HepG2 (cell line): Measurements from ENCODE around the gene FAM13B. TPM values are rescaled to one million over a fixed set of nuclear protein-coding genes. Genes with fewer than 3 reads are reported as not detected.
A peak's percentile ranks its signal among the peaks of the same experiment; 100 is the strongest.

Source experiments
- AHDC1 ChIP-seq: sonication (generic); formaldehyde crosslinking; IDR thresholded peaks from 2 replicates; pipeline ENCODE4 v1.5.1; 2020; ENCODE audit warnings: mild to moderate bottlenecking, missing genetic modification reagents, borderline replicate concordance
- CAMTA2 ChIP-seq: sonication (generic); formaldehyde crosslinking; IDR thresholded peaks from 2 replicates; pipeline ENCODE4 v1.4.0; 2020; ENCODE audit warnings: mild to moderate bottlenecking, missing genetic modification reagents, borderline replicate concordance
- FOXK2 ChIP-seq: fragments of 450-650 bp; IDR thresholded peaks from 2 replicates; pipeline ENCODE4 v1.6.1; 2016
- GABPA ChIP-seq, 2 experiments: IDR thresholded peaks; 2 replicates each; pipeline ENCODE4 v1.6.1; 2011 to 2016; ENCODE audit warnings: low read depth in 2 of 2, low read length in 1 of 2, missing biosample characterization in 1 of 2, missing genetic modification characterization in 1 of 2
- GFI1 ChIP-seq: sonication (generic); formaldehyde crosslinking; IDR thresholded peaks from 2 replicates; pipeline ENCODE4 v1.5.0; 2020; ENCODE audit warnings: missing genetic modification reagents, mild to moderate bottlenecking, borderline replicate concordance
- GMEB1 ChIP-seq: sonication (generic); formaldehyde crosslinking; IDR thresholded peaks from 2 replicates; pipeline ENCODE4 v1.5.1; 2020; ENCODE audit warnings: missing genetic modification reagents, mild to moderate bottlenecking, borderline replicate concordance
- MAFF ChIP-seq: IDR thresholded peaks from 2 replicates; pipeline ENCODE4 v1.6.1; 2011; ENCODE audit warnings: low read depth, low read length, improper control_type of control experiment
- PAXIP1 ChIP-seq: sonication (generic); formaldehyde crosslinking; conservative IDR thresholded peaks from 2 replicates; pipeline ENCODE4 v1.4.0; 2020; ENCODE audit warnings: mild to moderate bottlenecking, missing genetic modification reagents, moderate library complexity
- ZNF589 ChIP-seq: sonication (generic); formaldehyde crosslinking; conservative IDR thresholded peaks from 2 replicates; pipeline ENCODE4 v1.8.0; 2022; ENCODE audit warnings: mild to moderate bottlenecking, moderate library complexity, missing genetic modification reagents
- ZNF879 ChIP-seq: sonication (generic); formaldehyde crosslinking; IDR thresholded peaks from 2 replicates; pipeline ENCODE4 v1.8.1; 2023; ENCODE audit warnings: missing genetic modification reagents
- polyA plus RNA-seq, 8 experiments: library from polyadenylated mRNA; depleted of rRNA in 3 of 8; stranded (reverse) in 7 of 8; unstranded in 1 of 8; fragments of >200 nt; fragmentation: Illumina TruSeq in 4 of 8; extraction: Trizol in 4 of 8; gene quantifications; 2 replicates each; pipeline versions ENCODE4 v1.2.1 to v1.2.3, GENCODE V29; 2011 to 2016; ENCODE audit warnings: low read depth in 4 of 8, missing spikeins in 1 of 8, mixed read lengths in 1 of 8; ENCODE audit not compliant: insufficient read depth in 1 of 8
- total RNA-seq, 5 experiments: library from RNA; depleted of rRNA; stranded (reverse); fragments of >200 nt; fragmentation: Illumina TruSeq; extraction: Trizol; gene quantifications; 2 replicates each; pipeline ENCODE4 v1.2.3, GENCODE V29; 2016; ENCODE audit warnings: low read depth in 1 of 5
- TF ChIP-seq, protein P1 (sequence below): sonication (generic); formaldehyde crosslinking; IDR thresholded peaks from 2 replicates; pipeline ENCODE4 v1.9.0; 2022; ENCODE audit warnings: low read depth, missing genetic modification reagents
- TF ChIP-seq, protein P2 (sequence below): IDR thresholded peaks from 2 replicates; pipeline ENCODE4 v1.4.0; 2020; ENCODE audit warnings: mild to moderate bottlenecking, missing genetic modification reagents

FAM13B gene
- total and polyA plus RNA-seq, 2 of the 13 experiments (the other 11 are each of a cell fraction or from before 2014, with no cell fraction given) = 6.9 to 11.5 TPM

GRCh38 chr5:137890845-137891244, 142.0 kb downstream of the FAM13B start (continued):
- TF ChIP-seq AHDC1 (peak; percentile 24; the same call in 1 of the 2 replicates), FOXK2 (no peak), ZNF589 (no peak), ZNF879 (CRISPR knock-in tag) (no peak), MAFF (peak; percentile 61), GFI1 (CRISPR knock-in tag) (peak; percentile 92), GABPA (IDR thresholded peaks at IDR 0.05; ENCODE audit: low read depth, low read length) (no peak), GABPA (CRISPR knock-in tag; IDR thresholded peaks at IDR 0.05; ENCODE audit: low read depth) (no peak), GMEB1 (CRISPR knock-in tag) (no peak), CAMTA2 (no peak), PAXIP1 (CRISPR knock-in tag) (peak; percentile 53; the same call in 1 of the 2 replicates)
- TF ChIP-seq, protein P1, sequence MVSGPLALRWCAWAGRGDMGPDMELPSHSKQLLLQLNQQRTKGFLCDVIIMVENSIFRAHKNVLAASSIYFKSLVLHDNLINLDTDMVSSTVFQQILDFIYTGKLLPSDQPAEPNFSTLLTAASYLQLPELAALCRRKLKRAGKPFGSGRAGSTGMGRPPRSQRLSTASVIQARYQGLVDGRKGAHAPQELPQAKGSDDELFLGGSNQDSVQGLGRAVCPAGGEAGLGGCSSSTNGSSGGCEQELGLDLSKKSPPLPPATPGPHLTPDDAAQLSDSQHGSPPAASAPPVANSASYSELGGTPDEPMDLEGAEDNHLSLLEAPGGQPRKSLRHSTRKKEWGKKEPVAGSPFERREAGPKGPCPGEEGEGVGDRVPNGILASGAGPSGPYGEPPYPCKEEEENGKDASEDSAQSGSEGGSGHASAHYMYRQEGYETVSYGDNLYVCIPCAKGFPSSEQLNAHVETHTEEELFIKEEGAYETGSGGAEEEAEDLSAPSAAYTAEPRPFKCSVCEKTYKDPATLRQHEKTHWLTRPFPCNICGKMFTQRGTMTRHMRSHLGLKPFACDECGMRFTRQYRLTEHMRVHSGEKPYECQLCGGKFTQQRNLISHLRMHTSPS (CRISPR knock-in tag) = no peak
- TF ChIP-seq, protein P2, sequence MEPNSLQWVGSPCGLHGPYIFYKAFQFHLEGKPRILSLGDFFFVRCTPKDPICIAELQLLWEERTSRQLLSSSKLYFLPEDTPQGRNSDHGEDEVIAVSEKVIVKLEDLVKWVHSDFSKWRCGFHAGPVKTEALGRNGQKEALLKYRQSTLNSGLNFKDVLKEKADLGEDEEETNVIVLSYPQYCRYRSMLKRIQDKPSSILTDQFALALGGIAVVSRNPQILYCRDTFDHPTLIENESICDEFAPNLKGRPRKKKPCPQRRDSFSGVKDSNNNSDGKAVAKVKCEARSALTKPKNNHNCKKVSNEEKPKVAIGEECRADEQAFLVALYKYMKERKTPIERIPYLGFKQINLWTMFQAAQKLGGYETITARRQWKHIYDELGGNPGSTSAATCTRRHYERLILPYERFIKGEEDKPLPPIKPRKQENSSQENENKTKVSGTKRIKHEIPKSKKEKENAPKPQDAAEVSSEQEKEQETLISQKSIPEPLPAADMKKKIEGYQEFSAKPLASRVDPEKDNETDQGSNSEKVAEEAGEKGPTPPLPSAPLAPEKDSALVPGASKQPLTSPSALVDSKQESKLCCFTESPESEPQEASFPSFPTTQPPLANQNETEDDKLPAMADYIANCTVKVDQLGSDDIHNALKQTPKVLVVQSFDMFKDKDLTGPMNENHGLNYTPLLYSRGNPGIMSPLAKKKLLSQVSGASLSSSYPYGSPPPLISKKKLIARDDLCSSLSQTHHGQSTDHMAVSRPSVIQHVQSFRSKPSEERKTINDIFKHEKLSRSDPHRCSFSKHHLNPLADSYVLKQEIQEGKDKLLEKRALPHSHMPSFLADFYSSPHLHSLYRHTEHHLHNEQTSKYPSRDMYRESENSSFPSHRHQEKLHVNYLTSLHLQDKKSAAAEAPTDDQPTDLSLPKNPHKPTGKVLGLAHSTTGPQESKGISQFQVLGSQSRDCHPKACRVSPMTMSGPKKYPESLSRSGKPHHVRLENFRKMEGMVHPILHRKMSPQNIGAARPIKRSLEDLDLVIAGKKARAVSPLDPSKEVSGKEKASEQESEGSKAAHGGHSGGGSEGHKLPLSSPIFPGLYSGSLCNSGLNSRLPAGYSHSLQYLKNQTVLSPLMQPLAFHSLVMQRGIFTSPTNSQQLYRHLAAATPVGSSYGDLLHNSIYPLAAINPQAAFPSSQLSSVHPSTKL (CRISPR knock-in tag) = peak; percentile 26; the same call in 1 of the 2 replicates
